Right ventricle myocardium superior (tissue), 1 donor: ENCODE data around the gene RHBDL3. TPM values are rescaled to one million over a fixed set of nuclear protein-coding genes. Genes with fewer than 3 reads are reported as not detected.

ENCODE experiments used
- ATAC-seq: fragments of 200-7000 bp; cut with Tn5 transposase; one replicate; pipeline ENCODE4 v1.9.1; 2020; ENCODE audit warnings: mild to moderate bottlenecking; ENCODE audit not compliant: poor library complexity
- DNase-seq: peaks from one replicate; pipeline ENCODE4 v3.0.0-alpha.2; 2020
- intact Hi-C: fragments of 100-400 bp; cut with DNase I; formaldehyde crosslinking; loops from one replicate; pipeline ENCODE4 v1.11.2; 2022
- total RNA-seq: library from RNA; stranded (reverse); fragmentation: NEBNext Ultra II Directional; extraction: Animal tissue kit (Norgen Biotek cat#: 25700); gene quantifications from one replicate; pipeline ENCODE4 v1.2.1, GENCODE V29; 2021
- donor health status: DM: no; HTN: yes; CAD: no; lungs with severe emphysema.

Gene RHBDL3
- total RNA-seq, 1 donor from 2014 or later, result 1.7 TPM

GRCh38 chr17:32285746-32286517, 20.3 kb downstream of the RHBDL3 start:
- ATAC-seq (no peak), DNase-seq (no peak)
- intact Hi-C loops, result no loop called here

DNA sequence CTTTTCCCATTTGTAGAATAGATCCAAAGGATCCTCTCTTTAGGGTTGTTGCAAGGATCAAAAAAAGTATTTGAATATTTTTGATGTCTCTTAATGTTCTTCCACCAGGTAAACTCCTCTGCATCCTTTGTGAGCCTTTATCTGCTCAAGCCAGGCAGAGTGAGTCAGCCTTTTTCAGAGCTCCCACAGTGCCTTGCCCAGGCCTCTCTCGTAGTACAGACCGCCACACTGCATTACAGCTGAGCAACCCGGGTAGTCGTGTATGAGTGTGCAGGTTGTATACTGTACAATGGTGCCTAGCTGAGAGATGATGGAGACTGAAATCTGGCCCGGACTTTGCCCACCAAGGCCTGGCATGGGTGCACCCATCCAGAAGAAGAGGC, 20.9 kb downstream of the RHBDL3 start:
- no peak for DNase-seq
- intact Hi-C loops, result no loop called here
- ATAC-seq, result no peak

GRCh38 chr17:32287804-32288511, 22.3 kb downstream of the RHBDL3 start:
- intact Hi-C loops, result no loop called here
- DNase-seq, result no peak
- no peak for ATAC-seq

- no peak for ATAC-seq
- intact Hi-C loops, result no loop called here
- DNase-seq, result no peak
Observed at GRCh38 chr17:32288615-32289014, 23.0 kb downstream of the RHBDL3 start.

GRCh38 chr17:32289471-32290070, 23.9 kb downstream of the RHBDL3 start:
- intact Hi-C loops, result no loop called here
- DNase-seq, result no peak
- ATAC-seq, result no peak

DNA sequence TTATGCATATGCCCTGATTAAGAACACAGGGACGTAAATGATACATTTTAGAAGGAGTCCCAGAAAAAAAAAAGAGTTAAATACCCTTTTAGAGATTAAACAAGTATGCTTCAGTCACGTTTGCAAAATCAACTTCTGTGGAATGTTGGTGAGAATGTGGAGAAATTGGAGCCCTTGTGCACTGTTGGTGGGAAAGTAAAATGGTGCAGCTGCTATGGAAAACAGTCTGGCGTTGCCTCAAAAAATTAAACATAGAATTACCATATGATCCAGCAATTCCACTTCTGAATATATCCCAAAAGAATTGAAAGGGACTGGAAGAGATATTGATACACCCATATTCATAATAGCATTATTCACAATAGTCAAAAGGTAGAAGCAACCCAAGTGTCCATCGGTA, 26.5 kb downstream of the RHBDL3 start:
- intact Hi-C loops, result no loop called here
- DNase-seq (no peak), ATAC-seq (no peak)

GRCh38 chr17:32297424-32297823, 31.8 kb downstream of the RHBDL3 start:
- DNase-seq (no peak), ATAC-seq (no peak)
- intact Hi-C loops, result no loop called here

- intact Hi-C loops, result no loop called here
- ATAC-seq (no peak), DNase-seq (no peak)
Observed at GRCh38 chr17:32297860-32298259, 32.2 kb downstream of the RHBDL3 start.

DNA sequence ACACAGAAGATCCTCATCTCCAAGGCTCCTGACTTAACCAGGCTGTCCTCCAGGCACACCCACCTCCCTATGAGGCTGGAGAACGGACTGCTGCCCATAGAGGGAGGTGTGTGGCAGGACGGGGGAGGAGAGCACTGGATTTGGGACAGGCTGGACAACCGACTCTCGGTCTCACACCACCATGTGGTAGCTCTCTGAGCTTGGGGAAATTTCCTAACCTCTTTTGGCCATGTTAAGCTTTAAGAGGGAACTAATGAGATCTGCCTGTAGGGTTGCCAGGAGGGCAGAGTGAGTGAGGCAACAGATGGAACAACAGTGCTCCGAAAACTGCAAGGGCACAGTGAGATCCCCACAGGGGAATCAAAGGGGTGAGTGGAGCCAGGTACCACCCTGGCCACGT, 32.7 kb downstream of the RHBDL3 start:
- no peak for ATAC-seq
- intact Hi-C loops, result no loop called here
- no peak for DNase-seq

GRCh38 chr17:32298721-32299579, 33.3 kb downstream of the RHBDL3 start:
- ATAC-seq, result no peak
- intact Hi-C loops, result no loop called here
- no peak for DNase-seq

DNA sequence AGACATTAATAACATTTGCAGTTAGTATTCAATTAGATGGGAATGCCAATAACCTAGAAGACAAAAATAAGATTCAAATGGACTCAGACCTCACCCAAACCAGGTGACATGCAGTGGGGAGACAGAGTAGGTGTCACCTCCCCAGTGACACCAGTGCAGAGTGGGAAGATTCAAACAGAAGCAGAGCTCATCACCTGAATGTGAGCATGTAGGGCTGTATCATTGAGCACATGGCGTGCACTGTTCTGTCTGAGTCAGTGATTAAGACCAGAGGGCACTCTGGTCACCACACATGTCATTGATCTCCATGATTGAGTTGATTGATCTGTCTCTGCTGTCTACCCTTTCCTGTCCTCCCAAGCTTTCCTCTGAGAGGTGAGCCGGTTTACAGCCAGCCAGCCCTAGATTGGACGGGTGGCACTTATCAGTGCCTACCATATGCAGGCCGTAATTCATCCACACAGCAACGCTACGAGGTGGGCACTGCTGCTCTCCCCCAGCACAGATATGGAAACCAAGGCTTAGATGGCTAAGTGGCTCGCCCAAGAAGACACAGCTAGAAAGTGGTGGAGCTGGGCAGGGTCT, 34.0 kb downstream of the RHBDL3 start:
- intact Hi-C loops, result no loop called here
- DNase-seq, result no peak
- no peak for ATAC-seq

- intact Hi-C loops, result no loop called here
- DNase-seq (no peak), ATAC-seq (no peak)
Observed at GRCh38 chr17:32302037-32302436, 36.4 kb downstream of the RHBDL3 start.

- no peak for DNase-seq
- no peak for ATAC-seq
- intact Hi-C loops, result no loop called here
Observed at GRCh38 chr17:32302860-32303649, 37.4 kb downstream of the RHBDL3 start.

- DNase-seq (no peak), ATAC-seq (peak; percentile 79)
- intact Hi-C loops, result no loop called here
Observed at GRCh38 chr17:32303781-32304288, 38.2 kb downstream of the RHBDL3 start.

- no peak for DNase-seq
- no peak for ATAC-seq
- intact Hi-C loops, result no loop called here
Observed at GRCh38 chr17:32305049-32305448, 39.4 kb downstream of the RHBDL3 start.

DNA sequence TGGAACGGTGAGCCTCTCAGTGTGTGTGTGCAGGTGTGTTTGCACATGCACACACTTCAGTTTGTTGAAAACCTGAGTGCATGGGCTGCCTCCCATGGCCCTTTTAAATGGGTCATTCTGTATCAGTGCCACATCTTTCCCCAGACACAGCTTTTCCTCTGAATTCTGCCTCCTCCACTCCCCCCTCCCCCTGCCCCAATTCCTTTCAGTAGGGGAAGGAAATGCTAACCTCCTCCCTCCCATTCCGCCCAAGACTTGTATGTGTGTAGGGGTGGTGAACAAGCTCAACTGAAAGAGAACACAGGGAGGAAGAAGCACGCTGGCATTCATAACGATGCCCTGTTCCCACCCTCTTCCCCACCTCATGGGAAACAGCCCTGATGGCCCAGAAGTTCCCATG, 42.0 kb downstream of the RHBDL3 start:
- intact Hi-C loops, result loop anchor here (2.0 kb wide), 1 partner anchor 49 kb away; no protein-coding TSS in a partner anchor
- ATAC-seq, result no peak
- no peak for DNase-seq

- DNase-seq, result no peak
- peak; percentile 56 for ATAC-seq
- intact Hi-C loops, result no loop called here
Observed at GRCh38 chr17:32311028-32311536, 45.5 kb downstream of the RHBDL3 start.

GRCh38 chr17:32314636-32315035, 49.0 kb downstream of the RHBDL3 start:
- DNase-seq (no peak), ATAC-seq (no peak)
- intact Hi-C loops, result no loop called here
